ENCODE data around the gene NAP1L4.

NAP1L4 gene

DNA sequence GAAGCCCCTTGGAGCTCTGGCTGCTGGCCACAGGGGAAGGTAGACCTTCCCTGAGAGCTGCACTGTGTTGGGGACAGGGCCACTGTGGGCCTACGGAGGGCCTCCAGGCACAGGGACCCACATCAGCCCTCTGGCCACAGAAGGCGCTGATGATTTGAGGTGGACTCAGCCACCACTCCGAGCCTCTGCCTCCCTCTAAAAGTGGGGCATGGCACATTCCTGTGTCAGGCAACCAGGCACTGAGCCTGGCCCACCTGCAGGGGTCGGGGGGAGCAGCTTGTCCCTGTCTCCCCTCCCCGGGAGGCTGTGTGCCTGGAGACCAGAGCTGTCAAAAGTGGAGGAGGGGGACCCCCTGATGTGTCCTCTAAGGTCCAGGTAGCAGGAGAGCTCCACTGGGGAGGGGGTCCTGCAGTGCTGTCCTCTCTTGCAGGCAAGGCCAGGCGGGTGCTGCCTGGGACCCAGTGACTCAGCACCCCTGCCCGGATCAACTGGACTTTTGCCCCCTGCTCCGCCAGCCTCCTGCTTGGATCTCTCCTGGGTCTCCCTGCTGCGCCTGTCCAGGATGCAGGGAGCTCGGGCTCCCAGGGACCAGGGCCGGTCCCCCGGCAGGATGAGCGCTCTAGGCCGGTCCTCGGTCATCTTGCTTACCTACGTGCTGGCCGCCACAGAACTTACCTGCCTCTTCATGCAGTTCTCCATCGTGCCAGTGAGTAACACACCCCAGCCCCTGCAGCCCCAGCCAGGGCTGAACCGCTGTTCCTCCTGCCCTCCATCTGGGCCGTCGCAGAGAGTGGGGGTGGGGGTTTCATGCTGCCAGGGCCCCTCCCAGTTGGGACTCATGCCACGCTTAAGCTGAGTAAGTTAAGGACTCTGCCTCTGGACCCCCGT, 89.1 kb downstream of the NAP1L4 start:
- no peak for TF ChIP-seq POLR2A (IDR thresholded peaks at IDR 0.05; ENCODE audit: extremely low read depth, insufficient read length)
- TF ChIP-seq, protein P1, sequence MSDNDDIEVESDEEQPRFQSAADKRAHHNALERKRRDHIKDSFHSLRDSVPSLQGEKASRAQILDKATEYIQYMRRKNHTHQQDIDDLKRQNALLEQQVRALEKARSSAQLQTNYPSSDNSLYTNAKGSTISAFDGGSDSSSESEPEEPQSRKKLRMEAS (IDR thresholded peaks at IDR 0.05; ENCODE audit: low read depth, low read length), result no peak
- TF ChIP-seq MYC (IDR thresholded peaks at IDR 0.05; ENCODE audit: low read depth, low read length), result no peak
- TF ChIP-seq, protein P2, sequence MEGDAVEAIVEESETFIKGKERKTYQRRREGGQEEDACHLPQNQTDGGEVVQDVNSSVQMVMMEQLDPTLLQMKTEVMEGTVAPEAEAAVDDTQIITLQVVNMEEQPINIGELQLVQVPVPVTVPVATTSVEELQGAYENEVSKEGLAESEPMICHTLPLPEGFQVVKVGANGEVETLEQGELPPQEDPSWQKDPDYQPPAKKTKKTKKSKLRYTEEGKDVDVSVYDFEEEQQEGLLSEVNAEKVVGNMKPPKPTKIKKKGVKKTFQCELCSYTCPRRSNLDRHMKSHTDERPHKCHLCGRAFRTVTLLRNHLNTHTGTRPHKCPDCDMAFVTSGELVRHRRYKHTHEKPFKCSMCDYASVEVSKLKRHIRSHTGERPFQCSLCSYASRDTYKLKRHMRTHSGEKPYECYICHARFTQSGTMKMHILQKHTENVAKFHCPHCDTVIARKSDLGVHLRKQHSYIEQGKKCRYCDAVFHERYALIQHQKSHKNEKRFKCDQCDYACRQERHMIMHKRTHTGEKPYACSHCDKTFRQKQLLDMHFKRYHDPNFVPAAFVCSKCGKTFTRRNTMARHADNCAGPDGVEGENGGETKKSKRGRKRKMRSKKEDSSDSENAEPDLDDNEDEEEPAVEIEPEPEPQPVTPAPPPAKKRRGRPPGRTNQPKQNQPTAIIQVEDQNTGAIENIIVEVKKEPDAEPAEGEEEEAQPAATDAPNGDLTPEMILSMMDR (IDR thresholded peaks at IDR 0.05; ENCODE audit: low read depth, low read length), result no peak
- H3K4me3 ChIP-seq (ENCODE audit: low read depth, low read length), result peak overlapping the region; percentile 44
- DNase-seq (ENCODE audit: low read depth), result no peak

DNA sequence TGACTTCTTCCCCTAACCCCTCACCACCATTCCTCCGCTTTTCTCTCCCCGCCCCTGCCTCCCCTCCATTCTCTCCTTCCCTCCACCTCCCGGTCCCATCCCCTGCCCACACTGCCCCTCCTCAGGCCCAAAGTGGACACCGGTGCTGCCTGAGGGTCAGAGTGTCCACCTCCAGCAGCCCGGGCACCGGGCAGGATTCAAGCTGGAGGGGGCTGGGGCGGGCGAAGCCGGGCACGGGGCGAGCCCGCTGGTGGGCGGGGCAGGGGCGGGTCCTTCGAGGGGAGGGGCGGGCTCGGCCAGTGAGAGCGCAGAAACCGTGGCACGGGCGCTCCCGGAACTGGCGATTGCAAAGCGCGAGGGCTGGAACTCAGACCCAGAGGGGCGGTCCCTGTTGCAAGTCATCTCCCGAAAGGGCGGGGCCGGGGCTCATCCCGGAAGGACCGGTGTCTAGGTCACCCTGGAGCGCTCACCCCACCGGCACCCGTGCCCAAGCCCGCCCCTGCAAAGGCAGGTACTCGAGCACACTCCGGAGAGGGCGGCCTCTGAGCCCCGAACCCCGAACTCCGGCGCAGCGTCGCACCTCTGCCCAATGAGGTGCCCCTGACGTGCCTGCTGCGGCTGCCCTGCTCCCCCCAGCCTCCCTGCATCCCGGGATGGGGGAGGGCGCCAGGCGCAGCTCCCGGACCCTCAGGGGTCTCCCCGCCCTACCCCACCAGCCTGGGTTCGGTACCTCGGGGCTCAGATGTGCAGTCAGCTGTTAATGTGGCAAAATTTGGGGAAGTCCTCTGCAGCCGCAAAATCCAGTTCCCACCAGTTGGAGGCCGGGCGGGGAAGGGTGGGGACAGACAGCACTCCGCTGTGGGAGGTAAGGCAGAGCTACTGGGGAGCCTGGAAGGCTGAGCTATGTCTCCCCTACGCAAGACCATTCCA, 90.0 kb downstream of the NAP1L4 start:
- peak overlapping the region; percentile 44 for H3K4me3 ChIP-seq (ENCODE audit: low read depth, low read length)
- peak; percentile 93 for DNase-seq (ENCODE audit: low read depth)
- TF ChIP-seq, protein P2 (IDR thresholded peaks at IDR 0.05; ENCODE audit: low read depth, low read length), result no peak
- peak; percentile 34 for TF ChIP-seq POLR2A (IDR thresholded peaks at IDR 0.05; ENCODE audit: extremely low read depth, insufficient read length)
- peak; percentile 32; the same call in 1 of the 2 replicates for TF ChIP-seq MYC (IDR thresholded peaks at IDR 0.05; ENCODE audit: low read depth, low read length)
- TF ChIP-seq, protein P1 (IDR thresholded peaks at IDR 0.05; ENCODE audit: low read depth, low read length), result peak; percentile 37; the same call in 1 of the 2 replicates

- DNase-seq (ENCODE audit: low read depth), result no peak
- H3K4me3 ChIP-seq (ENCODE audit: low read depth, low read length), result no peak overlapping the region
- TF ChIP-seq, protein P2 (IDR thresholded peaks at IDR 0.05; ENCODE audit: low read depth, low read length), result no peak
- TF ChIP-seq MYC (IDR thresholded peaks at IDR 0.05; ENCODE audit: low read depth, low read length) (no peak), POLR2A (IDR thresholded peaks at IDR 0.05; ENCODE audit: extremely low read depth, insufficient read length) (no peak)
- TF ChIP-seq, protein P1 (IDR thresholded peaks at IDR 0.05; ENCODE audit: low read depth, low read length), result no peak
Observed at GRCh38 chr11:2901196-2901796, 90.8 kb downstream of the NAP1L4 start.

DNA sequence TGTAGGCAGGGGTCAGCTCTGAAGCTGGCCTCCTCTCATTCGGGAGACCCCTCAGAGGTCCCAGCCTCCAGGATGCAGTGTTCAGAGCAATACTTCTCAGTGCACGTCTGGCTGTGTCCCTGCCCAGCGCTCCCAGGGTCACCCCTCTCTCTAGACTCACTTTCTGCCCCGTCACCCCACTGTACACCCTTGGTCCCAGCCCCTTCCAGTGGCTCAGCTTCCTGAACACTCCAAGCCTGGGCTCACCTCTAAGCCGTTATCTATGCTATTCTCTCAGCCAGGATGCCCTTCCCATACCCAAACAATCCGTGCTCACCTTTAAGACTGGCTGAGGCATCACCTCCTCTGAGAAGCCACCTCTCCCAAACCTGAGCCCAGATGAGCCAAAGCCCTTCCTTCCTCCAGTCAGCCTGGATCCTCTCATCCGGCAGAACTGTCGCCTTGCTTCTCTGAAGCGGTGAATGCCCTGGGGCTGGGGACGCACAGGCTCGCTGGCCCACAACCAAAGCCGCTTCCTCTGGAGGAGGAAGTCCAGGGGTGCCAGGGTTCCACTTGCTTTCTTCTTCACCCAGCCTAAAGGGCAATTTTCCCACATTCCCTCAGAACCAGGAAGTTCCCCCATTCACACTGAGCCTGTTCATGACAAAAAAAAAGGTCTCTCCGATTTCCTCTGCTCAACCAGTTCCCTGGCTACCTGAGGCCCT, 92.9 kb downstream of the NAP1L4 start:
- TF ChIP-seq MYC (IDR thresholded peaks at IDR 0.05; ENCODE audit: low read depth, low read length) (no peak), POLR2A (IDR thresholded peaks at IDR 0.05; ENCODE audit: extremely low read depth, insufficient read length) (no peak)
- TF ChIP-seq, protein P2 (IDR thresholded peaks at IDR 0.05; ENCODE audit: low read depth, low read length), result no peak
- TF ChIP-seq, protein P1 (IDR thresholded peaks at IDR 0.05; ENCODE audit: low read depth, low read length), result no peak
- H3K4me3 ChIP-seq (ENCODE audit: low read depth, low read length), result no peak overlapping the region
- DNase-seq (ENCODE audit: low read depth), result peak; percentile 68
